ENCODE results near the gene MID1. TPM values are rescaled to one million over a fixed set of nuclear protein-coding genes. Genes with fewer than 3 reads are reported as not detected.
A peak's percentile ranks its signal among the peaks of the same experiment; 100 is the strongest.
"Not testable (repeated sequence)": the region's sequence is repeated elsewhere in the genome, so short reads cannot be mapped to it uniquely, and the experiment has no call there.

The MID1 gene
- total RNA-seq, 1 donor from 2014 or later: 7.0 TPM

DNA sequence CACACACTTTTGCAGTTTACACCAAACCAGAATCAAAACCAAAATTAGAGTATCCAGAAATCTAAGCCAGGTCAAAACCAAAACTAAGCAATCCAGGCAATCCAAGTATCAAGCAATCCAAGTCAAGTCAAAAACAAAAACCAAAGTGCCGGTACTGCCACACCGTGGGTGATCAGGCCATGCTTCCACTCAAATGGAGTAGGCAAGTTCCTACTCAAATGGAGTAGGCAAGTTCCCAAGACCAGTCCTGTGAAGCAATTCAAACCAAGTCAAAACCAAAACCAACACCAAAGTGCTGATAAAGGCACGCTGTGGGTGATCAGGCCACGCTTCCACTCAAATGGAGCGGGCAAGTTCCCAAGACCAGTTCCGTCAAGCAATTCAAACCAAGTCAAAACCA, 31.3 kb downstream of the MID1 start:
- ATAC-seq (no peak), DNase-seq (ENCODE audit: missing footprints) (no peak)
- intact Hi-C loops (cut with DNase I): no loop called here

DNA sequence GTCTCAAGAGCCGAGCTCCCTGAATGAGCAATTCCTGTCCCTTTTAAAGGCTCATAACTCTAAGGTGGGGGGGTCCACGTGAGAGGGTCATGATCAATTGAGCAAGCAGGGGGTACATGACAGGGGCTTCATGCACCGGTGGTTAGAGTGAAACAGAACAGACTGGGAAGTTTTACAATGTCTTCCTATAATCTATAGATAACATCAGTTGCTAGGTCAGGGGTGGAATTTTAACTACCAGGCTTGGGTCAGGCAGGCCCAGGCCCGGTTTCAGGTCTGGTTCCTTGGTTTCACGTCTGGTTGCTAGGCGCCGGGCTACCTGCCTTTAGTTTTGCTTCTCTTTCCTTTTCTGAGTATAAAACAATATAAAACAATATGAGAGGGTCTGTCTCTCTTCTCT, 35.5 kb downstream of the MID1 start:
- intact Hi-C loops (cut with DNase I); ATAC-seq; DNase-seq (ENCODE audit: missing footprints): not testable (repeated sequence)

DNA sequence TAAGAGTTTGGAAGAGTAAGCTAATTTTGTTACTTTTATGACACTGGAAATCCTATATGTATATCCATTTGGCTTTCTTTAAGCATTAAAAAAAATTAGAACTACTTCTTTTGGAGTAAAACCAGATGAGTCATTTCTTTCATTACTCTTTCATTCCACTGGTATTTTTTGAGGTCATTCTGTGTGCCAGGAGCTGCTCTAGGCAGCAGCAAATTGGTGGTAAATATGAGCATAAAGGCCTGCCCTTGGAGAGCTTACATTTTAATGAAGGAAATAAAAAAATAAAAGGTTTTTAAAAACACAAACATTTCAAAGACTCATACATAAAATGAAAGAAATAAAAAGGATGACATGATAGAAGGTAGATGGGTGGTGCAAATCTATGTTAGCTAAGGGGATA, 37.4 kb downstream of the MID1 start:
- ATAC-seq: no peak
- intact Hi-C loops (cut with DNase I): no loop called here
- no peak for DNase-seq (ENCODE audit: missing footprints)

DNA sequence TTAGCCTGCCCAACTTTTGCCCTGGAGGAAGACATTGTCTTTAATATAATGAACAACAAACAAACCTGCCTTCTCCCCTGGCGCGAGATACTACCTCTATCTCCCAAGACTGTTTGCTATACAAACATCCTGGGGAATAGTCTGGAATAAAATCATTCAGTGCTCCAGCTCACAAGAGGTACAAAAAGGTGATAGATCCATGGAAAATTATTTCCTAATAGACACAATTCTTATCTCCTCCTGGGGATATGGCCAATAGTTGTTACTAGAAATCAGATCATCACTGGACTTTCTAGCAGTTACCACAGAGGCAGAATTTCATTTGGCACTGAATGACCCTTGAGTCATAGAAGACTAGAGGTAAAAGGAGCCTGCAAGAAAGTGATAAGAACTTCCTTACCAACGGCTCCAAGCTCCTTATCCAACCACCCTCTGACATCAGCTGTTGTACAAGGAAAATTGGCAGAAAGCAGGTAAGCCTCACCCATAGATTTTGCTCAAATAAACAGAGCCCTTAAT, 38.1 kb downstream of the MID1 start:
- peak; percentile 63 for ATAC-seq
- DNase-seq (ENCODE audit: missing footprints): no peak
- intact Hi-C loops (cut with DNase I): no loop called here

DNA sequence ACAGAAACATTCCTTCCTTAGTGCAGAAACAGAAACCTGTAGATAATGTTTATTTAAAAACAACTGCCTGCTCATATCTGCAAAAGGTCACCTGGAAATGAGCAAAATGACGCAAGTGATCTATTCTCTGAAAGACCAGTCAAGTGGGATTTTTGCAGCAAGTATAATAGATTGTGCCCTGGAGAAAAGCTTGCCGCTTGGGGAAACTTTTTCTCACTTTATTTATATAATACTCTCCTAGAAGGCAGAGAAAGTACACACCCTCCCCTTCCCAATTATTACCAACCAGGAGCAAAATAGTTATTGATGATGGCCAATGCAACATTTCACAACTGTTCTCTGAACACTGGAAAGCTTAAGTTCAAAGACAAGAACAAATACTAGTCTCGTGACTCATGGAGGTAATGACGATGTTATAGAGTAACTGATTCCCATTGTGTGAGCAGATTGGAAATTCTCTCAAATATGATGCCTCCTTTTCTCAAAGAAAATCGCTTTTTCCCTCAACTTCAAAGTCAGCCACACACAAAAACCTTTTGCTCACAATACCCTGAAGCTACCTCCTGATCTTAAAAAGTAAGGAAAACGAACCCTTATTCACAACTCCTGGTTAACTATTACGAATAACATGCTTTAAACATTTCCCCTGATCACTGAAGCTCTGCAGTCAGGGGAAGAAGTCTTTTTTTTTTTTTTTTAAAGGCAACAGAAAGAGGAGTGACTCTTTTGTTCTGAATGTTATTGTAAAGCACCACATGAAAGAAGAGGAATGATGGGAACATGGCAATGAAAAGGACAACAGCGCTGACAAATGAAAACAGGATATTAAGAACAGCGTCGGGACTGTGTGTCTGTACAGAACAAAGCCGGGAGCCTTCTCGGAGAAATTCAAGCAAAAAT, 41.0 kb downstream of the MID1 start:
- intact Hi-C loops (cut with DNase I): no loop called here
- no peak for DNase-seq (ENCODE audit: missing footprints)

DNA sequence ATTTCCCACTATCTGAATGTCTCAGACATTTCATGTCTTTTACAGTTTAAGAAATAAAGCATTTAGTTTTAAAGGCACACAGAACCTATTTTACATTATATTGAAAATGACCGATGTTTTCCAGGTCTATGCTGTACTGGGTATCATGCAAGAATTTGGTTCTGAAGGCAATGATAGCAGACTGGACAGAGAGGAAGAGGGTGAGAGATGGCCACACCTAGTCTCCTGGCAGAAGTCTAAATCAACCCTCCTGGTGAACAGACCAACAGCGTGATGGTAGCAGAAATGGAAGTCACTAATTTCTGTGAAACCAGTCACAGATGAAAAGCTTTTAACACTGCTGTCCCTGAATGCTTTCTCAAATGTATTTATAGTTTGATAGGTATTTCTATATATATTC, 41.9 kb downstream of the MID1 start:
- DNase-seq (ENCODE audit: missing footprints) (no peak), ATAC-seq (no peak)
- intact Hi-C loops (cut with DNase I): no loop called here

More for the DNA sequence above, 41.0 kb downstream of the MID1 start:
- no peak for ATAC-seq

DNA sequence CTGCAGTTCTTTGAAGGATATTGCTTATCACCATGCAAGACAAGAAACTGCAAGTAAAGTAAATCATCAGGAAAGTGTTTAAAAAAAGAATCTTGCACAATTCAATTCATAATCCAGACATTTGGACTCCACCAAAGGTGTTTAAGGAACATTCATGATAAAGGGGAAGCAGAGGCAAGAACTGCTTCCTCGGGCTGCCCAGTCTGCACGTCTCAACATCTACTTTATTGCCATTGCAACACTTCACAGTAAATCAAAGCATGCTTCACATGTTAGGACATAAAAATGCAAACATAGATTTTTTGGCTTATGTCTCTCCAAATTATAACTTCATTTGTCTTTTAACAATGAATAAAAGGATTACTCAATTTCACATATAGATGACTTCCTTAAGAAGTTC, 42.5 kb downstream of the MID1 start:
- DNase-seq (ENCODE audit: missing footprints) (no peak), ATAC-seq (no peak)
- intact Hi-C loops (cut with DNase I): no loop called here

DNA sequence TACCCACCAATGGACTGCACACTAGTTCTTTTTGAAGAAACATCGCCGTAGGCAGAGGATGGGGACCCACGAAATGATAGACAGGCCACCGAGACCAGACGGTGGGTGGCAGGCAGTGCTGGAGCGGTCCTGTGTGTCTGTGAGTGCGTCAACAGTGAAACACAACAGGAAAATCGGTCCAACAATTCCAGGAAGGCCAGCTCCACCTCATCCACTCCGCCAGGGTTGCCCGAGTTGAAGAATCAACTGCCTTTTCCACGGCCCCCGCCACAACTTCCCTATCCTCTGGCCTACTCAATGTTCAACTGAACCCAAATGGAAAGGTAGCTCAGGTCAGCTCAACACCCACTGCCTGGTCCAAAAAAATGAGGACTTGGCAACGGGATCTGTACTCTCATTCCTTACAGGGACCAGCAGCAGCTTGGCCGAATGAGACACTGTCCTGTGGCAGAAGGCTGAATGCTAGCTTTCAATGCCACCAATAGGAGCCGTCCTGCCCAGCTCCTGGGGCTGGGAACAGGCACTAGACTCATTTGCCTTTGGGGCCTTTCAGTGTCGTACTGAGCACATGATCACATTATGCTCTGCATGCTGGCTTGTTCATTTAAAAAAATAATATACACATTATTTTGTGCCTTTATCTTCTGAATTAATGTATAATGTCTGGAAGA, 43.5 kb downstream of the MID1 start:
- DNase-seq (ENCODE audit: missing footprints): no peak
- intact Hi-C loops (cut with DNase I): no loop called here
- ATAC-seq: no peak

DNA sequence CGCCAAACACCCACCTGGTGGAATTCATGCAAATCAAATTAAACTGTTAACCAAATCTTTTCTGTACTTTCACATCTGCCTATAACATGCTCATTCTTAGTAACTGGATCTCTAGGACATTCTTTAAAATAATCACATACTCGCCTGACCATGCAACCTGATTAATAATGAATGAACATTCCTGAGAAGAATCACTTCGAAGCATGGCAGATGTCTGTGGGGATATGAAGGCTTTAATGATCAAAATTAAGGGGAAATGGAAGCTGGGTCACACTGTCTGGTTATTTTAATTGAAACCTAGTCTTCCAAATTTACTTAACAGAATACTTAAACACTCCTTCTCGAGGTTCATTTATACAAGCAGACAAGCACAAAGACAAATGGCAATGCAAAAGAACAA, 44.2 kb downstream of the MID1 start:
- DNase-seq (ENCODE audit: missing footprints) (no peak), ATAC-seq (no peak)
- intact Hi-C loops (cut with DNase I): no loop called here

DNA sequence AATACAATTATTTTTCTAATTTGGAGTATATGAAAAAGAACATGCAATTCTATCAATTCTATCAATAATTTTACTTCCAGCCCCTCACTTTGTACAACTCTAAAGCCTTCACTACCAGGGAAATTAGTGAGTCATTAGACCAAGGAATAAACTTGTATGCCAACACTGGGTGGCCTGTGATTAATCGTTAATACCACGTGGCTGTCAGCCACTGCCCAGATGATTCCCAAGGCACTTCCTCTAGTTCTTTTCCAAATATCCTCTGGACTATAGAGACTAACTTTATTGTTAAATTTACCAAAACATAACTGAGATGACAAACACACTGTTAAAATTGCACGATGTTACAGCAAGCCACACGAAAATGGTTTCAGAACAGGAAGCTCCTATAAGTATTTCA, 45.7 kb downstream of the MID1 start:
- ATAC-seq: no peak
- DNase-seq (ENCODE audit: missing footprints): no peak
- intact Hi-C loops (cut with DNase I): no loop called here

DNA sequence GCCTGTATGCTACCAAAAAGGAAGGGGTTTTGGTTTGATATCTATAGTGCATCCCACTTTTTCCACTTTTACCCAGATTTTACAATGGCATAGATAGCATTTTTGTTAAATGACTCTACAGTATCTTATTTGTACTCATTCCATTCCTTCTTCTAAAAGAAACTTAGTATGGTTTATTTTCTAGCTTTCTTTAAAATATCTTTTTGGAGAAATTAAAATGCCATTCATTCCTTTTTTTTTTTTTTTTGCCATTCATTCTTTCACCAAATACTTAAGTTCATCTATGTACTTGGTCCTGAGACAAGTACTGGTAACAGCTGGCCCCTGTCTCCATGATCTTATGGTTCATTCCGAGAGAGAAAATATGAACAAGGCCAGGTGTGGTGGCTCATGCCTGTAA, 49.1 kb downstream of the MID1 start:
- intact Hi-C loops (cut with DNase I): no loop called here
- ATAC-seq: no peak
- DNase-seq (ENCODE audit: missing footprints): no peak

DNA sequence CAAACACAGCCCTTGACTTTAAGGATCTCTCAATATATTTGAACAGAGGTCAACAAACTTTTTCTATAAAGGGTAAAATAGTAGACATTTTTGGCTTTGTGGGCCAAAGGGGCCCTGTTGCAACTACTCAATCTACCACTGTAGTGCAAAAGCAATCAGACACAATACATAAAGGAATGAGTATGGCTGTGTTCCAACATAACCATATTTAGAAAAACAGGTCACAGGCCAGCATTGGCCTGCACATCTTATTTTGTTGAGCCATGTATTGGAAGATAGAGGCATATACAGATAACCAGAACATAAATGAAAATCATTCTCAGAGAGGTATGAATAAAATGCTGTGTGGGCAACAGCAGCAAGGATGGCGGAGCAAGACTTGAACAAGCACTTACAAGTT, 49.8 kb downstream of the MID1 start:
- intact Hi-C loops (cut with DNase I): no loop called here
- ATAC-seq: no peak
- no peak for DNase-seq (ENCODE audit: missing footprints)

DNA sequence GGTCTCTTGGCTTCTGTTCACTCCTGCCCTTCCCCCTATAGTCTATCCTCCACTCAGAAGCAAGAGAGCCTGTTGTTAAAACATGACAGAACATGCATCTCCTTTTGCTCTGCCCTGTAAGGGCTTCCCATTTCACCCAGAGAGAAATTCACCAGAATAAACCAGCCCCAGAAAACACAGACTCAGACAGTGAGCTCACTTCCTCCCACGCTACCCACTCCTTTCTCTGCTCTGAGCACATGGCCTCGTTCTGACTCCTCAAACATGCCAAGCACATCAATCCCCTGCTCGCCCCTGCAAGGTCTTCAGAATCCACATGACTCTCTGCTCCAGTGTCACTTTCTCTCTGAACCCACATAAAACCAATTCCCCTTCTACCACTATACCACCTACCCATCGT, 50.4 kb downstream of the MID1 start:
- intact Hi-C loops (cut with DNase I): no loop called here
- DNase-seq (ENCODE audit: missing footprints): no peak
- ATAC-seq: peak; percentile 64

DNA sequence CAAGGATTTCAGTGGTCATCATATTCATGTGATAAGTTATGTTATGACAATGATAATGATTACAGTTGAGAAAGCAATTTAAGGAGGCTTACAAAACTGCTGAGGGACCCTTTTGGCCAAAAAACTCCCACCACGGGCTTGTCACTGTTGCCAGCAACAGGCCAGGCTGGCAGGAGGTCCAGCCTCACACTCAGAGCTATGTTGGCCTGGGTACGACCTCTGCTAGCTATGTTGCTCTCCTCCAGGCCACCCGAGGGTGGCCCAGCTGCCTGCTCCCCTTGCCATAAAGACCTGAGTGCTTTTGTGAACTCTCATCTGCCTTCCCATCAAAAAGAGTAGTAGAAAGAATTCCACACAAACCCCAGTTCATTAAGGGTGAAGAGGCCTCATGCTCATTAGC, 52.0 kb downstream of the MID1 start:
- intact Hi-C loops (cut with DNase I): no loop called here
- ATAC-seq: no peak
- DNase-seq (ENCODE audit: missing footprints): no peak

DNA sequence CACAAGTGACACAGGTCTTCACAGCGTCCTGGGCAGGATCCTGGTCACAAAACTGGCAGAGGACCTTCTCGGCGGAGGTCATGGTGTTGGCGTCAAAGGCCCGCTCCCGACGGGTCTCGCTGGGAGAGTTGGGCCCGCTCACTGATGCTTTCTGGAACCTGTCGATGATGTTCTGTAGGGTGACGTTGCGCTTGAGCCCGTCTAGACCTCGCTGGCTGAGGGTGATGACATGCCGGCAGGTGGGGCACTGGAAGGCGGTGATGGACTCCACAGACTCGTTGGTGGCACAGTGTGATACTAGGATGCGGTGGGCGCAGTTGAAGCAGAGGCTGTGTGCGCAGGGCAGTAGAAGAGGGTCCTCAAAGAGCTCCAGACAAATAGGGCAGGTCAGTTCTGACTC, 53.2 kb downstream of the MID1 start:
- intact Hi-C loops (cut with DNase I): no loop called here
- DNase-seq (ENCODE audit: missing footprints): no peak
- ATAC-seq: no peak

DNA sequence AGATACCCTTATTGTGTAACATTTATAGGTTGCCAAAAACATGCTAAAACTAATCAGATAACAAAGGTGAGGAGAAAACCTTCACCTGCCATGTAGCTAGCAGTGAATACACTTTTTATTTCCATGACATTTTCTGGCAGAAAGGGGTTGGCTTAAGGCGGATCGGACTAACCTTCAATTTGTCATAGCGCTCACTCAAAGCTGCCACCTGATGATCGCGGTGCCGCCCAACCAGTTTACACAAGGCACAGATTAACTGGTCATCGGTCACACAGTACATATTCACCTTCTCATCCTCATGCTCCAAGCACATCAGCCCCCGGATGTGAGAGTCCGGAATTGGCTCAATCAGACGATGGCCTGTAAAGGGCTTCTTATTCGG, 53.7 kb downstream of the MID1 start:
- intact Hi-C loops (cut with DNase I): no loop called here
- DNase-seq (ENCODE audit: missing footprints) (no peak), ATAC-seq (no peak)

DNA sequence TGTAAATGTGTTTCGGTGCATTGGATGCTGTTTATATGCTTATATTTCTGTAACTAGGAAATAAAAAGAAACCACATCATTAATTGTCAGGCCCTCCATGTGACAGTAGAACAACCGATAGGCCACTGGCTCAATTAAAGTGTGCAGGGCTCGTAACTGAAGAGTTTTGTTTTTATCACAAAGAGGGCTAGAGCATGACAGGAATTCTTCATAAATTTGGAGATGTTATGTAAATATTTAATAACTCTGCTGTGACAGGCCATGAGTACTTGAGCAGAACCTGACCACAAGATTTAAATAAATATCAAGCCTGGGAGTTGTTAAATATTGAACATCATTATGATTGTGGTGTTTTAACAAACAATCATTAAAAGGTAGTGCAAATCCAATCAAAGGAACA, 55.9 kb downstream of the MID1 start:
- DNase-seq (ENCODE audit: missing footprints) (no peak), ATAC-seq (no peak)
- intact Hi-C loops (cut with DNase I): no loop called here

DNA sequence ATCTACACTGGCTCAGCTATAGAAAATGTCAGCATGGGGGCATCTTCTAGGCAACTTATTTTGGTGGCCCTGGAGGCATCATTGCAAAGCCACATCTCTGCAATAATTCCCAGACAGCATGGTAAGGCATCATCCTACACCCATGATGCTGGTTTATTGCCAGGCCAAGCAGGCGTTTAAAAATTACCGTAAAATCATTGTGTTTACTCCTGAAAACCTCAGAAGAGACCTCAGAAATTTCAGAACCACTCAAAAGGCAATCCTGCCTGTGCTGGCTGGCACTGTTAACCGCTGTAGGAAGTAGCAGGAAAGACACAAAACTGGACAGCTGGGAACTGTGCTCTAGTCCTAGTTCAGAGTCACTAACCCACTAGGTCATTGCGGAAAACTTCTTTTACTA, 63.2 kb downstream of the MID1 start:
- ATAC-seq: no peak
- intact Hi-C loops (cut with DNase I): no loop called here
- DNase-seq (ENCODE audit: missing footprints): no peak

DNA sequence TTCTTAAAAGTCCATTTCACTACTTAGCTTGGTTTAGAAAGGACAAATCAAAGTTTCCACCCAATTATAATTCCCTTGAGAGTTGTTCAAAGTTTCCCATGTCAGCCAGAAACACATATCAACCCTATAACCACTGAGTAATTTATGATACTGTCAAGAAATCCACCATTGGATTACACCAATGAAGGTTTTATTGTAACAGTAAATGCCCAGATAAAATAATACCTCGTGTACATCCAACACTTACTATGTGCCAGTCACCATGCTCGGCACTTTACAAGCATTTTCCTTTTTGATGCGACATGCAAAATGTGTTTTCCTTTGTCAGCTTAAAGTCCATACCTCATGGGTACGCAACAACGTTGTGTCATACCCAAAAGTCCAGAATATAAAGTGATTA, 64.0 kb downstream of the MID1 start:
- ATAC-seq (no peak), DNase-seq (ENCODE audit: missing footprints) (no peak)
- intact Hi-C loops (cut with DNase I): no loop called here

DNA sequence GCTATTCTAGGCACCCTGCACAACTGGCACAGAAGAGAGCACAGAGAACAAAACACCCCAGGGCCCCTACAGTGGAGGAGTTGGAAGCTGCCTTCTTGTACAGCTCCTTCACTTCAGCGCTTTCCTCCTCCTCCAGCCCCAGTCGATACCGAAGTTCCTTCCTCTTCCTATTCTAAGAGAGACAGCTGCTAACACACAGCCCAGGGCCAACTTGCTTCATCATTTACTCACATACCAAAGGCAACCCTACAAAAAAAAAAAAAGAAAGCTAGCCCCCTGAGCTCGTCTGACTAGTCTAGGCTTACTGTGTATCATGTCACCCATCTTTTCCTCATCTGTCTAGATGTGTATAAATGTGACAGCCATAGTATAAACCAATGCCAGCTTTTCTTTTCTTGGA, 64.5 kb downstream of the MID1 start:
- ATAC-seq (no peak), DNase-seq (ENCODE audit: missing footprints) (no peak)
- intact Hi-C loops (cut with DNase I): no loop called here
